ENCODE results near the gene WDFY3. TPM values are rescaled to one million over a fixed set of nuclear protein-coding genes. Genes with fewer than 3 reads are reported as not detected.

Gene WDFY3
- total and polyA plus RNA-seq, 8 donors: 3.2 to 163 (median 28.4) TPM

DNA sequence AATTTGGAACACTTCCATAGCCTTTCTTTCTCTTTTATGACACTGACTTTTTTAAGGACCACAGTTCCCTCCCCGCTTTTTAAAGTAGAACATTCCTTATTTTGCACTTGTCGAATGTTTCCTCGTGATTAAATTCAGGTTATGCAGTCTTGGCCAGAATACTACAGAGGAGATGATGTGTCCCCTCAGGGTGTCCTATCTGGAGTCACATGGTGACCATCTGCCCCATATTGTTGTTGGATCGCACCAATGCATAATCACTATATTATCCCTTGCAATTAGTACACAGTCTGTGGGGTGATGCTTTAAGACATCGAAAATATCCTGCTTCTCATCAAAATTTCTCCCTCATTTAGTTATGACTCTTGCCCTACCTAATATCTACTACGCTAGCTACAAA is 27.4 kb downstream of the WDFY3 start:
- Histone ChIP-seq H3K27me3 (no peaks in the 10 kb centered on the region), H3K9me3 (peaks cover 0 to 14% (median 3%) of the 10 kb centered on the region in 4 donors), H3K4me1 (peaks cover 3 to 29% (median 17%) of the 10 kb centered on the region in 4 donors), H3K27ac (peak overlapping the region in 1 of 5 donors; percentile 18), H3K4me3 (no peak overlapping the region), H3K36me3 (no peaks in the 10 kb centered on the region)
- TF ChIP-seq, protein P1, sequence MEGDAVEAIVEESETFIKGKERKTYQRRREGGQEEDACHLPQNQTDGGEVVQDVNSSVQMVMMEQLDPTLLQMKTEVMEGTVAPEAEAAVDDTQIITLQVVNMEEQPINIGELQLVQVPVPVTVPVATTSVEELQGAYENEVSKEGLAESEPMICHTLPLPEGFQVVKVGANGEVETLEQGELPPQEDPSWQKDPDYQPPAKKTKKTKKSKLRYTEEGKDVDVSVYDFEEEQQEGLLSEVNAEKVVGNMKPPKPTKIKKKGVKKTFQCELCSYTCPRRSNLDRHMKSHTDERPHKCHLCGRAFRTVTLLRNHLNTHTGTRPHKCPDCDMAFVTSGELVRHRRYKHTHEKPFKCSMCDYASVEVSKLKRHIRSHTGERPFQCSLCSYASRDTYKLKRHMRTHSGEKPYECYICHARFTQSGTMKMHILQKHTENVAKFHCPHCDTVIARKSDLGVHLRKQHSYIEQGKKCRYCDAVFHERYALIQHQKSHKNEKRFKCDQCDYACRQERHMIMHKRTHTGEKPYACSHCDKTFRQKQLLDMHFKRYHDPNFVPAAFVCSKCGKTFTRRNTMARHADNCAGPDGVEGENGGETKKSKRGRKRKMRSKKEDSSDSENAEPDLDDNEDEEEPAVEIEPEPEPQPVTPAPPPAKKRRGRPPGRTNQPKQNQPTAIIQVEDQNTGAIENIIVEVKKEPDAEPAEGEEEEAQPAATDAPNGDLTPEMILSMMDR (IDR thresholded peaks at IDR 0.05): no peak
- TF ChIP-seq POLR2A (IDR thresholded peaks at IDR 0.05) (no peak), EP300 (IDR thresholded peaks at IDR 0.05) (no peak), POLR2AphosphoS5 (IDR thresholded peaks at IDR 0.05) (no peak)
- intact Hi-C loops (cut with DNase I; ENCODE audit: low total_unique reads): no loop called here
- 90 to 97% (median 95%) methylated on average over 6 of the region's 6 CpGs for WGBS, 5 donors
- DNase-seq: no peak

DNA sequence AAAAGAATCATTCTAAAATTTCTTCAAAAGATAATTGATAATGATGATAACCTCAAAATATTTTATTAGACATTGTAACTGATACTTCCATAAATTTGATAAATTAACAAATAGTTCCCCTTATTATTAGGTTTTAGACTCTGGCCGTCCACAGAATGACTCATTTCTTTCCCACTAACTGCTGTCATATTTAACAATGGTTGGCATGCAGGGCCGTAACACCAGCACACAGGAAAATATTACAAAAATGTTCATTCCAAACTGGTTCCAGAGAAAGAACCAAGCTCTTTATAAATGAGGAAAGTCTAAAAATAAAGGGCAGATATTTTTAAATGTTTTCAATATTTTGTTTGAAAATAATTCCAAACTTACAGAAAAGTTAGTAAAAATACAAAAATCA is 28.2 kb downstream of the WDFY3 start:
- H3K4me3 ChIP-seq: no peak overlapping the region
- peak overlapping the region in 1 of 5 donors; percentile 27 for H3K27ac ChIP-seq
- intact Hi-C loops (cut with DNase I; ENCODE audit: low total_unique reads): no loop called here
- TF ChIP-seq POLR2AphosphoS5 (IDR thresholded peaks at IDR 0.05) (no peak), POLR2A (IDR thresholded peaks at IDR 0.05) (no peak), EP300 (IDR thresholded peaks at IDR 0.05) (no peak)
- TF ChIP-seq, protein P1 (IDR thresholded peaks at IDR 0.05): no peak
- WGBS, 5 donors: 32 to 61% (median 52%) methylated on average over 2 of the region's 2 CpGs
- no peaks in the 10 kb centered on the region for H3K36me3 ChIP-seq
- H3K27me3 ChIP-seq: no peaks in the 10 kb centered on the region
- H3K4me1 ChIP-seq: peaks cover 3 to 29% (median 17%) of the 10 kb centered on the region in 4 donors
- DNase-seq: peak in 1 of 2 donors; percentile 39
- peaks cover 0 to 14% (median 3%) of the 10 kb centered on the region in 4 donors for H3K9me3 ChIP-seq

DNA sequence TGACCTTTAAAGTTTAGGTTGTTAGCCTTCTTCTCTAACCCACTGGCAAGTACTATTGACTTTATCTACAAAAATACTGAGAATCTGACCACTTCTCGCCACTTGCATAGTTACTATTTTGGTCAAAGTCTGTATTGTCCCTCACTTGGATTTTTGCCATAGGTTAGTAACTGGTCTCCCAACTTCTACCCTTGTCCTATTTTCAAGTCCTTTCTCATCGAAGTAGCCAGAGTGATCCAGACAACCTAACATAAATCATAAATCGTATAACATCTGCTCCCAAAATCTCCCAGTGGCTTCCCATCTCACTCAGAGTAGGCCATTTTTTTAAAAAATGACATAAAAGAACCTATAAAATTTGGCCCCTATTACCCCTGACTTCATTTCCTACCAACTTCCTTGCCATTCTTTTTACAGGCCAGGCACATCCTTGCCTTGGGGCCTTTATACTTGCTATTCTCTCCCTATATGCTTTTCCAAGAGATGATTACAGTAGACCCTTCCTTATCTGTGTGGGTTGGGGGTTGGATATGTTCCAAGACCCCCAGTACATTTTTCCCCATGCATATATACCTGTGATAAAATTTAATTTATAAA is 29.0 kb downstream of the WDFY3 start:
- DNase-seq: no peak
- TF ChIP-seq, protein P1 (IDR thresholded peaks at IDR 0.05): no peak
- TF ChIP-seq POLR2AphosphoS5 (IDR thresholded peaks at IDR 0.05) (no peak), POLR2A (IDR thresholded peaks at IDR 0.05) (no peak), EP300 (IDR thresholded peaks at IDR 0.05) (no peak)
- H3K27me3 ChIP-seq: no peaks in the 10 kb centered on the region
- H3K36me3 ChIP-seq: no peaks in the 10 kb centered on the region
- WGBS, 5 donors: 79 to 83% (median 80%) methylated on average over 3 of the region's 3 CpGs
- intact Hi-C loops (cut with DNase I; ENCODE audit: low total_unique reads): no loop called here
- peak overlapping the region in 3 of 5 donors; percentile 2 to 27 (median 13) for H3K27ac ChIP-seq
- H3K9me3 ChIP-seq: peaks cover 0 to 14% (median 3%) of the 10 kb centered on the region in 4 donors
- H3K4me3 ChIP-seq: no peak overlapping the region
- peaks cover 3 to 33% (median 17%) of the 10 kb centered on the region in 4 donors for H3K4me1 ChIP-seq

DNA sequence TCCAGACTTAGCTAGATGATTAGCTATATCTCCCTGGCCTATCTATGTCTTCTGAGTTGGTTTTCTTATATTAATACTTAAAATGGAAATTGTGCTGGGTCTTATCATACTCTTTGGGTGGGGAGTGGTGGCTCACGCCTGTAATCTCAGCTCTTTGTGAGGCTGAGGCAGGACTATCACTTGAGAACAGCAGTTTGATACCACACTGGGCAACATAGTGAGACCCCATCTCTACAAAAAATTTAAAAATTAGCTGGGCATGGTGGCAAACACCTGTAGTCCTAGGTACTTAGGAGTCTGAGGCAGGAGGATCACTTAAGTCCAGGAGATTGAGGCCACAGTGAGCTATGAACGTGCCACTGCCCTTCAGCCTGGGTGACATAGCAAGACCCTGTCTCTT is 30.4 kb downstream of the WDFY3 start:
- Histone ChIP-seq H3K4me1 (peaks cover 3 to 39% (median 20%) of the 10 kb centered on the region in 4 donors), H3K27me3 (no peaks in the 10 kb centered on the region), H3K27ac (no peak overlapping the region), H3K4me3 (no peak overlapping the region), H3K9me3 (peaks cover 0 to 7% (median 2%) of the 10 kb centered on the region in 4 donors), H3K36me3 (peaks cover 0 to 10% (median 3%) of the 10 kb centered on the region in 4 donors)
- WGBS, 5 donors: 74 to 96% (median 87%) methylated on average over 2 of the region's 2 CpGs
- intact Hi-C loops (cut with DNase I; ENCODE audit: low total_unique reads): no loop called here
- DNase-seq: no peak
- TF ChIP-seq POLR2AphosphoS5 (IDR thresholded peaks at IDR 0.05): no peak
- TF ChIP-seq, protein P1 (IDR thresholded peaks at IDR 0.05): no peak

All from stomach (tissue), 9 donors.